OCI-LY3 (cell line): ENCODE results near the gene KLRK1.

Experiments
- H2AFZ ChIP-seq: fragments of 200-600, 300-600 bp; shearing (Covaris generic); 2 replicates; pipeline ENCODE4 v1.6.0; 2014; ENCODE audit warnings: antibody characterized with exemption, low read depth, low read length
- H3K27ac ChIP-seq: fragments of 200-600, 300-600 bp; sonication (generic); 2 replicates; pipeline ENCODE4 v1.5.1; 2014; ENCODE audit warnings: mild to moderate bottlenecking, low read length, moderate library complexity, mixed read lengths
- H3K27me3 ChIP-seq: fragments of 200-600, 300-600 bp; sonication (generic); 2 replicates; pipeline ENCODE4 v1.6.1; 2014; ENCODE audit warnings: low read depth, low read length, mixed read lengths
- H3K36me3 ChIP-seq: fragments of 200-600, 300-600 bp; sonication (generic); replicated peaks from 2 replicates; pipeline ENCODE3; 2014; ENCODE audit warnings: low read depth, low read length, mixed read lengths
- H3K4me1 ChIP-seq: fragments of 300-600, 200-600 bp; sonication (generic); 2 replicates; pipeline ENCODE4 v1.6.1; 2014; ENCODE audit warnings: low read length, mixed read lengths
- H3K4me2 ChIP-seq: fragments of 200-600, 300-600 bp; sonication (generic); 2 replicates; pipeline ENCODE4 v1.6.1; 2014; ENCODE audit warnings: low read length, mixed read lengths
- H3K4me3 ChIP-seq: fragments of 300-600, 200-600 bp; sonication (generic); 2 replicates; pipeline ENCODE4 v1.5.1; 2014; ENCODE audit warnings: antibody characterized with exemption, mild to moderate bottlenecking, low read length, moderate library complexity
- H3K79me2 ChIP-seq: fragments of 300-600, 200-600 bp; shearing (Covaris generic); 2 replicates; pipeline ENCODE4 v1.6.1; 2014; ENCODE audit warnings: mild to moderate bottlenecking, low read length, mixed read lengths
- H3K9ac ChIP-seq: fragments of 300-600, 200-600 bp; shearing (Covaris generic); 2 replicates; pipeline ENCODE4 v1.6.0; 2014; ENCODE audit warnings: mild to moderate bottlenecking, low read length, moderate library complexity
- H3K9me3 ChIP-seq: fragments of 200-600, 300-600 bp; shearing (Covaris generic); 2 replicates; pipeline ENCODE4 v1.6.1; 2014; ENCODE audit warnings: low read length, mixed read lengths; ENCODE audit not compliant: insufficient read depth
- H4K20me1 ChIP-seq: fragments of 200-600, 300-600 bp; sonication (generic); 2 replicates; pipeline ENCODE4 v1.6.1; 2016; ENCODE audit warnings: low read length, mixed read lengths; ENCODE audit not compliant: insufficient read depth
- EZH2phosphoT487 ChIP-seq: fragments of 200-600 bp; shearing (Covaris generic); IDR thresholded peaks from 2 replicates; pipeline ENCODE4 v1.6.1; 2018; ENCODE audit warnings: antibody characterized with exemption, mixed run types, low read depth
- TF ChIP-seq, protein P1 (sequence below): fragments of 200-600, 300-600 bp; sonication (generic); IDR thresholded peaks from 2 replicates; pipeline ENCODE4 v1.5.1; 2014; ENCODE audit warnings: antibody characterized with exemption, low read length, low read depth

KLRK1 gene

DNA sequence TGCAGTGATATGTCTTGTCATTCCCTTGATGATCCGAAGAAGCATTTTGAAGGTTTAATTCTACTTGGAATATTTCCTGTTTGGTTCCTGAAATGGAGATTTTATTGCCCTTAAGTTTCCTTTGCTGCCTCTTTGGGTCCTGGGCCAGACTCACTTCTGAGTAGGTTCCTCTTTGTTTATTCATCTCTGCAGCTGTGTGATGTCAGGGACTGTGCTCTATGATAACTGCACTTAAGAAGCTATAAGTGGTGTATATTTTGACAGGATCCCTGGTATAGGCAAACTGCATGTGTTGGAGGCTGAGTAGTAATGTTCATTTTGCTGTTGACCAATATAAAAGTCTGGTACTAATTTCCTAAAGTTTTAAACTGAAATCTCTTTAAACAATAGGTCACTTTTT is 19.6 kb upstream of the KLRK1 start, which contains the start of gene KLRC4:
KLRC4 (minus strand) TSS at position 366 of the 400 bp plus-strand sequence; CDS start at position 184, 182 bp downstream.
- peaks cover 4% of the 10 kb centered on the region for H3K36me3 ChIP-seq
- no peaks in the 10 kb centered on the region for H3K27me3 ChIP-seq
- no peak within 1 kb of the TSS for H3K4me3 ChIP-seq
- no peak within 1 kb of the TSS for H3K27ac ChIP-seq
- TF ChIP-seq, protein P1, sequence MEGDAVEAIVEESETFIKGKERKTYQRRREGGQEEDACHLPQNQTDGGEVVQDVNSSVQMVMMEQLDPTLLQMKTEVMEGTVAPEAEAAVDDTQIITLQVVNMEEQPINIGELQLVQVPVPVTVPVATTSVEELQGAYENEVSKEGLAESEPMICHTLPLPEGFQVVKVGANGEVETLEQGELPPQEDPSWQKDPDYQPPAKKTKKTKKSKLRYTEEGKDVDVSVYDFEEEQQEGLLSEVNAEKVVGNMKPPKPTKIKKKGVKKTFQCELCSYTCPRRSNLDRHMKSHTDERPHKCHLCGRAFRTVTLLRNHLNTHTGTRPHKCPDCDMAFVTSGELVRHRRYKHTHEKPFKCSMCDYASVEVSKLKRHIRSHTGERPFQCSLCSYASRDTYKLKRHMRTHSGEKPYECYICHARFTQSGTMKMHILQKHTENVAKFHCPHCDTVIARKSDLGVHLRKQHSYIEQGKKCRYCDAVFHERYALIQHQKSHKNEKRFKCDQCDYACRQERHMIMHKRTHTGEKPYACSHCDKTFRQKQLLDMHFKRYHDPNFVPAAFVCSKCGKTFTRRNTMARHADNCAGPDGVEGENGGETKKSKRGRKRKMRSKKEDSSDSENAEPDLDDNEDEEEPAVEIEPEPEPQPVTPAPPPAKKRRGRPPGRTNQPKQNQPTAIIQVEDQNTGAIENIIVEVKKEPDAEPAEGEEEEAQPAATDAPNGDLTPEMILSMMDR: no peak
- TF ChIP-seq EZH2phosphoT487: no peak
- peaks cover 27% of the 10 kb centered on the region for H3K4me1 ChIP-seq
- H3K9me3 ChIP-seq: 0 out of 2 replicates have a peak, but pooled peaks cover 6% of the 10 kb centered on the region
- H3K4me2 ChIP-seq: no peak within 1 kb of the TSS
- H3K79me2 ChIP-seq: no peaks in the 10 kb centered on the region
- H4K20me1 ChIP-seq: no peaks in the 10 kb centered on the region
- H3K9ac ChIP-seq: no peak within 1 kb of the TSS
- no peak within 1 kb of the TSS for H2AFZ ChIP-seq

DNA sequence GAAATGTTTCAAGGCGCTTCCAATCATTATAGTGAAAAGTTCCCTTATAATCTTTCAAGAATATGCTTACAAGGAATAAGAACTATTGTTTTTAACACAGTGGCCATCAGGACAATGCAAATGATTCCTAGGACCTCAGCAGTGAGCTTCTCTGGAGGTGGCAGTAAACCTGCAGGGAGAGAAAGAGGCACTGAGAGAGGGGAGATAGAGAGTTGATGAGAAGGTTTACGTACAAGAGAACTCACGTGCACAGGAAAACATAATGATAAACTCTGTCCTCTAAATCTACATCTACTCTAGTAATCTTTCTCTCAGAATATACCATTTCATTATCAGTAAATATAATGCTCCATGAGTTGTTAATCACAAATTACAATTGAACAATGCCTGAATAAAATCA is 19.0 kb upstream of the KLRK1 start:
- Histone ChIP-seq H3K36me3 (peaks cover 4% of the 10 kb centered on the region), H3K9ac (no peak overlapping the region), H2AFZ (no peak overlapping the region), H3K4me3 (no peak overlapping the region), H3K4me2 (no peak overlapping the region), H3K27ac (no peak overlapping the region), H4K20me1 (no peaks in the 10 kb centered on the region), H3K27me3 (no peaks in the 10 kb centered on the region), H3K9me3 (0 out of 2 replicates have a peak, but pooled peaks cover 6% of the 10 kb centered on the region), H3K4me1 (peaks cover 27% of the 10 kb centered on the region), H3K79me2 (no peaks in the 10 kb centered on the region)
- no peak for TF ChIP-seq EZH2phosphoT487
- TF ChIP-seq, protein P1: no peak

DNA sequence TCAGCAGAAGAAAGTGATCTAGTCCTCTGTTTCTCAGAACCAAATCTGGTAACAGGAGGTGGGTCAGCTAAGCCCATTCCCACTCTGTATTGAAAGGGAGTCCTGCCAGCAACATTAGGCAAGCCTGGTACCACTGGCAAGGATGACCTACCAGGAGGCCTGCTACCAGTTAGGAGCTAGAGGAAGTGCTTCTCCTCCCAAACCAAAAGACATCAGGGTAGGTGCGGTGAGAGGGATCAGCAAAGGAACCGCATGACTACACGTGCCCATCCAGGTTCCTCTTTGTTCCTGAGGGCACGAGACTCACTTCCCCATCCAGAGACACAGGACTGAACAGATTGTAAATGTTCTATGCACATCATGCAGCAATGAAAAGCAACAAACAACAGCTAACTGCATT is 16.9 kb upstream of the KLRK1 start:
- TF ChIP-seq, protein P1: no peak
- TF ChIP-seq EZH2phosphoT487: no peak
- peak overlapping the region; percentile 73; the same call in 1 of the 2 replicates for H2AFZ ChIP-seq
- H3K4me1 ChIP-seq: peaks cover 27% of the 10 kb centered on the region
- no peak overlapping the region for H3K9ac ChIP-seq
- H3K36me3 ChIP-seq: peaks cover 4% of the 10 kb centered on the region
- H3K79me2 ChIP-seq: no peaks in the 10 kb centered on the region
- no peaks in the 10 kb centered on the region for H3K27me3 ChIP-seq
- H3K9me3 ChIP-seq: 0 out of 2 replicates have a peak, but pooled peaks cover 6% of the 10 kb centered on the region
- H3K4me2 ChIP-seq: peak overlapping the region; percentile 54
- H3K27ac ChIP-seq: no peak overlapping the region
- no peak overlapping the region for H3K4me3 ChIP-seq
- no peaks in the 10 kb centered on the region for H4K20me1 ChIP-seq

DNA sequence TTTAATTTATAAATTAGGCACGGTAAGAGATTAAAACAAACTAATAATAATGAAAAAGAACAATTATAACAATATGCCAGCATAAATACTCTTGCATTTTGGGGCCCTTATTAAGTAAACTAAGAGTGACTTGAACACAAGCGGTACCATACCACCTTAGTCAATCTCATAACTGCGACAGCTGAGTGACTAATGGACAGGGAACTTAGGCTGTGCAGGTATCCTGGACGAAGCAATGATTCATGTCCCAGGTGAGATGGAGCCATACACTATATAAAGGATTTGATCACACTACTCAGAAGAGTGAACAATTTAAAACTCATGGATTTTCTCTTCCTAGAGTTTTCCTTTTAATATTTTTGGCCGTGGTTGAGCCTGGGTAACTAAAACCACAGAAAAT is 15.5 kb upstream of the KLRK1 start:
- Histone ChIP-seq H3K27me3 (no peaks in the 10 kb centered on the region), H3K9me3 (0 out of 2 replicates have a peak, but pooled peaks cover 6% of the 10 kb centered on the region)

More for the DNA sequence above, 15.5 kb upstream of the KLRK1 start:
- Histone ChIP-seq H2AFZ (no peak overlapping the region), H3K36me3 (peaks cover 4% of the 10 kb centered on the region), H3K4me1 (peaks cover 27% of the 10 kb centered on the region), H3K27ac (no peak overlapping the region), H3K79me2 (no peaks in the 10 kb centered on the region), H3K4me2 (no peak overlapping the region), H4K20me1 (no peaks in the 10 kb centered on the region), H3K9ac (no peak overlapping the region), H3K4me3 (no peak overlapping the region)
- TF ChIP-seq, protein P1: no peak
- TF ChIP-seq EZH2phosphoT487: no peak
